ENCODE data around the gene HPN.
"Not testable (repeated sequence)": the region's sequence is repeated elsewhere in the genome, so short reads cannot be mapped to it uniquely, and the experiment has no call there.

HPN gene

GRCh38 chr19:35088131-35088913 is 46.8 kb downstream of the HPN start:
- no peak for DNase-seq

- DNase-seq = no peak
Observed at GRCh38 chr19:35089554-35089953, 48.0 kb downstream of the HPN start.

- no peak for DNase-seq
Observed at GRCh38 chr19:35090160-35090505, 48.6 kb downstream of the HPN start.

- peak; percentile 37 to 61 for DNase-seq
Observed at GRCh38 chr19:35090506-35091214, 49.1 kb downstream of the HPN start.

- no peak for DNase-seq
Observed at GRCh38 chr19:35093430-35093829, 51.9 kb downstream of the HPN start.

GRCh38 chr19:35093941-35094647 is 52.6 kb downstream of the HPN start:
- DNase-seq = no peak

GRCh38 chr19:35094656-35095055 is 53.1 kb downstream of the HPN start:
- DNase-seq = no peak

- no peak for DNase-seq
Observed at GRCh38 chr19:35095667-35096368, 54.3 kb downstream of the HPN start.

- no peak for DNase-seq
Observed at GRCh38 chr19:35098413-35099049, 57.0 kb downstream of the HPN start.

- no peak for DNase-seq
Observed at GRCh38 chr19:35099155-35099896, 57.8 kb downstream of the HPN start.

GRCh38 chr19:35099897-35100275 is 58.4 kb downstream of the HPN start:
- no peak for DNase-seq

GRCh38 chr19:35100588-35101533 is 59.3 kb downstream of the HPN start:
- no peak for DNase-seq

- DNase-seq = not testable (repeated sequence)
Observed at GRCh38 chr19:35101949-35102348, 60.4 kb downstream of the HPN start.

- not testable (repeated sequence) for DNase-seq
Observed at GRCh38 chr19:35103614-35104013, 62.1 kb downstream of the HPN start.

- no peak for DNase-seq
Observed at GRCh38 chr19:35104361-35104760, 62.8 kb downstream of the HPN start.

GRCh38 chr19:35105047-35105410 is 63.5 kb downstream of the HPN start:
- DNase-seq = no peak

- no peak for DNase-seq
Observed at GRCh38 chr19:35105411-35106290, 64.1 kb downstream of the HPN start.

- DNase-seq = no peak
Observed at GRCh38 chr19:35106291-35106583, 64.7 kb downstream of the HPN start.

GRCh38 chr19:35106898-35107541 is 65.5 kb downstream of the HPN start:
- DNase-seq = no peak

GRCh38 chr19:35107545-35107944 is 66.0 kb downstream of the HPN start:
- no peak for DNase-seq

Data from CD4-positive, alpha-beta T cell treated with Interferon alpha-2 for 1 hour (primary cell).